Middle frontal gyrus (tissue), 1 donor: Measurements from ENCODE around the gene PDIA2.

Source experiments
- DNase-seq: peaks from one replicate; pipeline ENCODE4 v3.0.0-alpha.2; 2015; ENCODE audit warnings: low spot score; ENCODE audit errors: extremely low spot score

Gene PDIA2

DNA sequence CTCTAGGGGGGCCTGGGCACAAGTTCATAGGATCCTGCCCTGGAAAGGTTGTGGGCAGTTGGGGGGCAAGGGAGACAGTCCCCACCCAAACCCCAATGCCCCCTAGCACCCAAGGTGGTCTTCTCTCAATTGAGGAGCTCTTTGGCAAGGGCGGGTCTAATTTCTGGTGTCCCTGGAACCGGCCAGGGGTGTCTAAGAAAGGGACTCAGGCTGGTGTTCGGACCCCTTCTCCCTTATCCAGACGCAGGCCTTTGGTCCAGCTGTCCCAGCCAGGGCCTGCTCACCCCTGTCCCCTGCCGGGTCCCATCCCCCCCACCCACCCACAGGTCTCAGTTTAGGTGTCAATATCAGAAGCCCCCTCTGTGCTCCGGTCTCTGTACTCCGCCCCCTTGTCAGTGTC is 3.4 kb upstream of the PDIA2 start:
- DNase-seq = no peak

DNA sequence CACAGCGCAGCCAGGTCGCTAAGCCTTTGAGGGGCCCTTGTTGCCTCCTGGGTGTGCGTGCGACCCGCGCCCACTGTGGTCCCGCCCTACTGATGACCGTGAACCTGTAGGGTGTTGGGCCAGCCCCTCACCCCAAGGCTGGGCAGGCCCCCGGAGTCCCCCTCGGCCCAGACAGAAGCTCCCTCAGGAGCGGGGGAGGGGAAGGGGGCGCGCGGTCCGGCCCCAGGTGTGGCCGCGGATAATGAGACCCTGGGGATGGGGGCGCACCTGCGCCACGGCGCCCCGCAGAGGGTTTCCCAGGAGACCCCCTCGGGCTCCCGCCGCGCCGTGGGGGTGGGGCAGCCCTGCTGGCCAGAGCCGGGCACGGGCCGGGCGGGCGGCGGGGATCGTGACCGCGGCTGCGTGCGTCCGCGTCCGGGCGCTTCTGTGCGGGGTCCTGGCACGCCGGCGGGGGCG is 2.9 kb upstream of the PDIA2 start:
- no peak for DNase-seq

DNA sequence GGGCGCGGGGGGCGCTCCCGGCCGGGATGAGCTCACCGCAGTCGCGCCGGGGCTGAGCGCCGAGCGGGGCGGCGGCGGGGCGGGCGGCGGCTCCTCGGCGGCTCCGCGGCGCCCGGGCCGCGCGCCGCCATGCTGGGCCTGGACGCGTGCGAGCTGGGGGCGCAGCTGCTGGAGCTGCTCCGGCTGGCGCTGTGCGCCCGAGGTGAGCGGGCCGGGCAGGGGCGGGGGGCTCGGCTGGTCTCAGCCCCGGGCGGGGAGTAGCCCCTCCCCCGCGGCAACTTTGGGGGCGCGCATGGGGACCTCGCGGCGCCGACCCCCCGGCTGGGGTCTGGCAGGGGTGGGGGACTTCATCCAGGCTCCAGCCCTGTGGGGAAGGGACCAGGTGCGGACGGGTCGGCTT is 2.4 kb upstream of the PDIA2 start, which contains the start of gene ARHGDIG:
ARHGDIG (plus strand) TSS at position 40 of the 400 bp plus-strand sequence; CDS start at position 130, 90 bp downstream.
- DNase-seq = no peak

DNA sequence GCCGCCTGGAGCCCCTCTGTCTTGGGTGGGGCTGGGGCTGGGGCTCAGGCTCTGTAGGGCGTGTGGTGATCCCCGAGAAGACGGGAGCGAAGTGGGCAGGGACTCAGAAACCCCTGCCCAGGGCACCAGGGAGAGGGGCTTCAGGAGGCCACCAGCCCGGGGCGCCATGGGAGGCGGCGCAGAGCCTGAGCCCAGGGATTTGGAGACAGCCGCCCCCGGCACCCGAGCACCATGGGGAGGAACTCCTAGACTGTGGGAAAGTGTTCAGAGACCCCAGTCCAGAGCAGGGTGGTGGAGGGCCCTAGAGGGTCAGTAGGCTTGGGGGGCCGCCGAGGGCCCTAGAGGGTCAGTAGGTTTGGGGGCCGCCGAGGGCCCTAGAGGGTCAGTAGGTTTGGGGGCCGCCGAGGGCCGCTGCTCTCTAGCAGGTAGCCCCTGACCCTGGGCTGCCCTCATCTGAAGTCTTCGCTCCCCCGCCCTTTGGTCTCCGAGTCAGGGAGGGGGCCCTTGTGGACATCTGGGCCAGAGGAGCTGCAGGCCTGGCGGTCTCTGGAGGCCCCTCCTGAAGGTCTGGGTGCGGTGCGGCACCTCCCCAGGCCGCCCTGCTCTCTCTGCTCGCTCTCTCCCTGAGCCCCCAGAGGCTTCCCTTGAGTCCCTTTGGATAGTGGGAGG is 1.8 kb upstream of the PDIA2 start:
- DNase-seq = no peak

DNA sequence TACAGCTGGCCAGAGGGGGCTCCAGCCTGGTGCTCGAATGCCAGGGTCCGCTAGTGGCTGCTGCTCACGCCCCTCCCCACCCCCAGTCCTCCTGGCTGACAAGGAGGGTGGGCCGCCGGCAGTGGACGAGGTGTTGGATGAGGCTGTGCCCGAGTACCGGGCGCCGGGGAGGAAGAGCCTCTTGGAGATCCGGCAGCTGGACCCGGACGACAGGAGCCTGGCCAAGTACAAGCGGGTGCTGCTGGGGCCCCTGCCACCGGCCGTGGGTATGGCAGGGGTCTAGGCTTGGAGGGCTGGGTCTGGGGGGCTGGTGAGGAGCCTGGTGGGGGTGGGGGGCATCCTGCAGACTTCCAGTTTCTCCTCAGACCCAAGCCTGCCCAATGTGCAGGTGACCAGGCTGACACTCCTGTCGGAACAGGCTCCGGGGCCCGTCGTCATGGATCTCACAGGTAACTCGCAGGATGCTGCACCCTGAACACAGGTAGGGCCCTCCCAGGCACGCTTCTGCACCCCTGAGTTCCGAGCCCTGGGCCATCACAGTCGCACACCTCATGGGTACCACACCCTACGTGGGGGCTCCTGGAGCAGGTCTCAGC is 1.2 kb upstream of the PDIA2 start:
- no peak for DNase-seq

DNA sequence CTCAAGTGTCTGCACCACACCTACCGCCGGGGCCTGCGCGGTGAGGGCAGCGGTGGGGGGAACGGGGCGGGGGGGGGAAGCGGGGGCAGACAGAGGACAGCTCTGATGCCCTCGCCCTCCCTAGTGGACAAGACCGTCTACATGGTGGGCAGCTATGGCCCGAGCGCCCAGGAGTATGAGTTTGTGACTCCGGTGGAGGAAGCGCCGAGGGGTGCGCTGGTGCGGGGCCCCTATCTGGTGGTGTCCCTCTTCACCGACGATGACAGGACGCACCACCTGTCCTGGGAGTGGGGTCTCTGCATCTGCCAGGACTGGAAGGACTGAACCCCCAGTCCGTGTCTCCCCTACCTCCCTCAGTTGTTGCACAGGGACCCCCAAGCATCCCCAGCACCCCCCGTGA is 473 bp upstream of the PDIA2 start:
- DNase-seq = no peak

DNA sequence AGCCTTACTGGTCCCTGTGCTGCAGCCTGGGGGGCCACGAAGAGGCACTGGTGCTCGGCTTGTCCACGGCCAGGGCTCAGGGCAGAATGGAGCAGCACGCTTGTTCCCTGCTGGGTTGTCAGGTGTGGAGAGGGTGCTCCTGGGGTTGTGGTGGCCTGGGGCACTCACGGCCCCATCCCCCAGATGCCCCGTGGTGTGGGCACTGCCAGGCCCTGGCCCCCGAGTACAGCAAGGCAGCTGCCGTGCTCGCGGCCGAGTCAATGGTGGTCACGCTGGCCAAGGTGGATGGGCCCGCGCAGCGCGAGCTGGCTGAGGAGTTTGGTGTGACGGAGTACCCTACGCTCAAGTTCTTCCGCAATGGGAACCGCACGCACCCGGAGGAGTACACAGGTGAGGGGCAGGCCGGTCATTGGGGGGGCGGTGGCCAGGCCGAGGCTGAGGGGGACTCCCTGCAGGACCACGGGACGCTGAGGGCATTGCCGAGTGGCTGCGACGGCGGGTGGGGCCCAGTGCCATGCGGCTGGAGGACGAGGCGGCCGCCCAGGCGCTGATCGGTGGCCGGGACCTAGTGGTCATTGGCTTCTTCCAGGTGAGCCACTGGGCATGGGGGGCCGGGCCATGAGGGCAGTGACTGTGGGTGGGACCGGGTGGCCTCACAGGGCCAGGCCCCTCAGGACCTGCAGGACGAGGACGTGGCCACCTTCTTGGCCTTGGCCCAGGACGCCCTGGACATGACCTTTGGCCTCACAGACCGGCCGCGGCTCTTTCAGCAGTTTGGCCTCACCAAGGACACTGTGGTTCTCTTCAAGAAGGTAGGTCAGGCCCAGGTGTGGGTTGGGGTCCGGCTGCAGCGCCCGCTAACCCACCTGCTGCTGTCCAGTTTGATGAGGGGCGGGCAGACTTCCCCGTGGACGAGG is 1.5 kb downstream of the PDIA2 start:
- DNase-seq = no peak

DNA sequence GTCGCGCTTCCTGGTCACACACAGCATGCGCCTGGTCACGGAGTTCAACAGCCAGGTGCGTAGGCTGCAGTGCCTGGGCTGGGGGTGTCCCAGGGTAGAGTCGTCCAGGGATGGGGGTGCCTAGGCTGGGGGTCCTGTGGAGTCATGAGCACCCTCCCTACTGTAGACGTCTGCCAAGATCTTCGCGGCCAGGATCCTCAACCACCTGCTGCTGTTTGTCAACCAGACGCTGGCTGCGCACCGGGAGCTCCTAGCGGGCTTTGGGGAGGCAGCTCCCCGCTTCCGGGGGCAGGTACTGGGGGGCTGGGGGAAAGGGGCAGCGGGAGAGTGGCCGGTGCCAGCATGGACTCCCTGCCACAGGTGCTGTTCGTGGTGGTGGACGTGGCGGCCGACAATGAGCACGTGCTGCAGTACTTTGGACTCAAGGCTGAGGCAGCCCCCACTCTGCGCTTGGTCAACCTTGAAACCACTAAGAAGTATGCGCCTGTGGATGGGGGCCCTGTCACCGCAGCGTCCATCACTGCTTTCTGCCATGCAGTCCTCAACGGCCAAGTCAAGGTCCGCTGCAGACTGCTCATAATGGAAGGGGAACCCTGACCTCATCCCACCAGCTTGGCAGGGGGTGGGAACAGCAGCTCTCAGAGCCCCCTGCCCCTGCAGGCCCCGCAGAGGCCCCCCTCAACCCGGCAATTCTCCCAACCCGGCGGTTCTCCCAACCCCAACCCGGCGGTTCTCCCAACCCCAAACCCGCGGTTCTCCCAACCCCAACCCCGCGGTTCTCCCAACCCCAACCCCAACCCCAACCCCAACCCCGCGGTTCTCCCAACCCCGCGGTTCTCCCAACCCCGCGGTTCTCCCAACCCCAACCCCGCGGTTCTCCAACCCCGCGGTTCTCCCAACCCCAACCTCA is 2.4 kb downstream of the PDIA2 start:
- no peak for DNase-seq

DNA sequence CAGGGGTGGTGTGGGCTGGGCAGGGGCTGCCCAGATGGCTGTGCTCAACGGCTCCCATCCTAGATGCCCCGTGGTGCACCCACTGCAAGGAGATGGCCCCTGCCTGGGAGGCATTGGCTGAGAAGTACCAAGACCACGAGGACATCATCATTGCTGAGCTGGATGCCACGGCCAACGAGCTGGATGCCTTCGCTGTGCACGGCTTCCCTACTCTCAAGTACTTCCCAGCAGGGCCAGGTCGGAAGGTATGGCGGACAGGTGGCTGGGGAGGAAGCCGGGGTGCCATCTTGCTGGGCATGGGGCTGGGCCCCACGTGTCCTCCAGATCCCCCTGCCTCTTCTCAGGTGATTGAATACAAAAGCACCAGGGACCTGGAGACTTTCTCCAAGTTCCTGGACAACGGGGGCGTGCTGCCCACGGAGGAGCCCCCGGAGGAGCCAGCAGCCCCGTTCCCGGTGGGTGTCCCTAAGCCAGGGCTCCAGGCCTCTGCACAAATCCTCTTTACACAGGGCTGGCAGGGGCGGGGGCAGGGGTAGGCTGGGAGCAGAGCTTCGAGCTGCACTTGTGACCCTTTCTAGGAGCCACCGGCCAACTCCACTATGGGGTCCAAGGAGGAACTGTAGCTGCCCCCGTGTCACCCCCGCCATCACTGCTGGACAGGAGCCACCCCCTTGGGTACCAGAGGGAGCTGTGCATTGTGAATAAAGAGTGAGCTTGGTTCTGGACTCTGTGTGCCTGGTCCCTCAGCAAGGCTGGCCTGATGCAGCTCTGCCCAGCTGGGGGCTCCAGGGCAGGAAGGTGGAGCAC is 3.7 kb downstream of the PDIA2 start:
- DNase-seq = no peak

DNA sequence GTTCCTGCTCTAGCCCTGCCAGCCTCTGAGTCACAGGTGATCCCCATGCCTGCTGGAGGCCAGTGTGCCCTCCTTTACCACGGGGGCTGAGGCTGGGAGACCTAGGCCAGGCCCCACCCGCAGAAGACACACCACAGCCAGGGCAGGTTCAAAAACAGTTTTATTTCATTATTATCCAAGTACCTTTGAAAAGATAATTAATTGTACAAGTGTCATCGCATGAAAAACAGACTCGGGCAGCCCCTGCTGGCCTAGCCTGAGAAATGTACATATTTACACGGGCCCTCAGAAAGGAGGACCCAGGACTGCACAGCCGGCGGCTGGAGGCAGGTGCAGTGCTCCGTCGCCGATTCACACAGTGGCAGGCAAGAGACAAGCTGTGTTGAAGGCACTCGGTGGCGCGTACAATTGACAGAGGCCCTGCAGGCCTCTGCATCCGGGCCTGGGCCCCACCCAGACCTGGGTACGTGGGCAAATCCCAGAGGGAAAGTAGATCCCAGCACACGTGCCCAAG is 4.4 kb downstream of the PDIA2 start:
- DNase-seq = no peak

DNA sequence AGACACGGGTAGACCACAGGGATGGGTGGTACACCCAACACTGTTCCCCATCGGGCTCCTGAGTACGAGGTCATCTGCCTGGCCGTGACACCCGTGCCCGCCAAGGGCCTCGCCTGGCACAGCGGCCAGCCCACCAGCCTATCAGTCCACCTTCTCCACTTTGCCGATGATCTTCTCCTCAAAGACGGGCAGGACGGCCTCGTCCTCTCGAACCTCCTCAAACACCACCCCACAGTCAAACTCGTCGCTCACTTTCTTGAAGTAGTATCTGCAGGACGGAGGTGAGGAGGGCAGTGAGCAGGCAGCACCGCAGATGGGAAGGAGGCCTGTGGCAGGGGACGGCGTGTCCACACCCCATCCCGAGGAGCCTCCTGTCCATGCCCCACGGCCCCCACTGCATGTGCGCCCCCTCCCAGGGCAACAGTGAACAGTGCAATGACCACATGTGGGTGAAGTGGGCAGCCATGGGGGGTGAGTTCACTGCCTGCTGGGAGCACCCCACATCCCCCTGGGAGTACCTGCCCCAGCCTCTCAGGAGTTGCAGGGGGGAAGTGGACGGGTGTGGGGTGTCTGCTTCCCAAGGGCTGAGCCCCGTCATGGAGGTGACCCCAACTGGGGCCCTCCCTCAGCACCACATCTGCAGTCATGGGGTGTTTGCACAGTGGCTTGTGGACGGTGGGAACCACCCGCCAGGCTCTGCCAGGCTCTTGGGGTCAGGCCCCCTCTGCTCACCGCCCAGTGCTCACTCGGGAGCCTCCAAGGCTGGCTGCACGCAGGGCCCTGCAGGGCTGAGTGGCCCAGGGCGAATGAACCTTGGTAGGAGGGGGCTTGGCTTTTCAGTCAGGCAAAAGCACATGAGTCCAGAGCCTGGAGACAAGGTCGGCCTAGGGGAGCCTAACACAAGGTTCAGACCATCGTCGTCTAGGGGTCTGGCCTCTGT is 5.3 kb downstream of the PDIA2 start:
- DNase-seq = no peak

DNA sequence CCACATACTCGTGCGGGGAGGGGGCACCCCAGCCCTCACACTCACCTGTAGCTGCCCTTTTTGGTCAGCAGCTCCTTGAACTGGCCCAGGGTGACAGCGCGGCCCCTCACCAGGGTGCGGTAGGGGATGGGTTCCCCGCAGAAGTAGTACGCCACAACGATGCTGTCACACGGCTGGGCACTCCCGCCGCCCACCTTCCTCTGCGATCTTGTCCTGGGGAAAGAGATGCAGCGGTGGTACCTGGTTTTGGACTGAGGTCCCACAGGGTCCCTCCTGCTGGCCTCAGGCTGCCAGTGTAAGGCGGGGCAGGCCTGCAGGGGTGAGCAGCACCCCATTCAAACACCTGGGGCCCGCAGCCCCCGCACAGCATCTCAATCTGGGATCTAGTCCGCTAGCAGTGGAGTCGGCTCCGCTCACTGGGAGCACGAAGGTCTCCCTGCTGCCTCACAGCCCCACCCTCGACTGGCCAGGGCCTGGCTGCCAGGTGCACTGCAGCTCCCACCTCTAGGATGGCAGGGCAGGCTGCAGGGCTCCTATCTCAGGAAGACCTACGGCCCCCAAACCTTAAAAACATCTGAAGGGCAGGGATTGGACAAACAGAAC is 6.5 kb downstream of the PDIA2 start:
- DNase-seq = no peak

DNA sequence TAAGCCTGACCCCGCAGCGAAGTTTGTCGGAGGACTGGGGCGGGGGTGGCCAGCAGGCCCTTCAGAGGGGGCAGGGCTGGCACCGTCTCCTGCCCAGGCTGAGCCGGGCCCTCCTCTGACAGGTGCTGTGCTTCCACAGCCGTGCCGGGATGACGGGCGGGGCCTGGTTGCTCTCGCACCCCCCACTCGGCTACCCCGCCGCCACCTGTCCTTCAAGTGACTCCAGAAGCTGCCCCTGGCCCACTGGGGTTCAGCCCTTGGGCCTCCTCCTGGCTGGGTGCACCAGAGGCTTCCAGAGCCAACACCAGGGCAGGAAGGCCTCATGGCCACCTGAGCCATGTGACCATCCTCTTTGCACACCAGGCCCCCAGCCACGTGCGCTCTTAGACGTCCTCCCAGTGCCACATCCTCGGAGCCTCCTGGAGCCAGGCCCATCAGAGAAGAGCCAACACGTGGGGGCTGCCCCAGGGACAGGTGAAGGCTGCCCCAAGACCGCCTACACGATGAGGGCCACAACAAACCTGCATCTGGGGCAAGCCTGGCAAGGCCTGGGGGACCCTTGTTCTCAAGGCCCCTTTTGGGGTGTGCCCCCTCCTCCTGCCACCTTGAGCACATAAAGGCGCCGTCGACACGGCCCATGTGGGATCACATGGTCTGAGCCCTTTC is 7.2 kb downstream of the PDIA2 start:
- DNase-seq = no peak

DNA sequence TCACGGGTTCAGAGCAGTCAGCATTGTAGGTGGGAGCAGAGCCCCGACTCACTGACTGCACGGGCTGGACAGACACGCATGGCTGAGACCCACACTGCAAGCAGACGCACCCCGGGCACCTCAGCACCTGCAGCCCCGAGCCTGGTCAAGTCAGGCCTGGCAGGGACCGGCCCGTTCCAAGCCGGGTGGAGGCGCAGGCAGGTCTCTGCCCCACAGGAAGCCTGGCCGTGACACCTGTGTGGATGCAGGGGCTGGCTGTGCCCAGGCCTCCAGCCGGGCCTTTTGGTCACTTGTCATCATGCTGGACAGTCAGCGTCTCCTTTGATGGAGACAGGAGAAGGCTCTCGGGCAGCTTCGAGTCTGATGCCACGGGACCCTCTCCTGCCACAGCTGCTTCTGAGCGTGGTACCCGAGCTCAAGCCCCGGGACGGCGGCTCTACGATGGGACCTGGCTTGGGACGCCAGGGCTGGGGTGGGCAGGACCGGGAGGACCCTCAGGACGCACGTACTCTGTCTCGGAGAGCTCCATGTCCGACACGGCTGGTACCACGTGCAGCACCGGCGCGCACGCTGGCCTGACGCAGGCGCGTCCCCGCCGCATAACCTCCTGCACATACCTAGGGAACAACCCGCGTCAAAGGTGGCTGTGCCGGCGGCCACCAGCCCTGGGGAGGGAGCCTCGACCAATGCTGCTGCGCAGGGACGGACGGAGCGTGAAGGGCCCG is 7.9 kb downstream of the PDIA2 start:
- DNase-seq = no peak

DNA sequence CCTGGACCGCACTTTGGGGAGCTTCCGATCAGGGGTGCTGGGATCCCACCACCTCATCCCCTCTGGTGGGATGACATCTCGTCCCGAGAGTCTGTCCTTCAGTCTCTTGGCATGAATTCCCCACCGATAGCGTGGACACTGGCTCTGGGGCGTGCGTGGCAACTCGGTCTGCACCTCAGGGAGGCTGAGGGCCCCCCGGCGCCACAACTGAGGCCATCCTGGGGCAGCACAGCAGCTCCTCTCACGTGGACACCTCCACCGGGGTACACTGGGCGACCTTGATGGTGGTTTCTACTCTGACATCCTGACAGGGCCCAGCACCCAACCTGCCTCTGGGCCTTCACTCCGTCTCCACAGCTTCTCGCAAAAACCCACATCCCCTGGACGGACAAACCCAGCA is 8.6 kb downstream of the PDIA2 start:
- no peak for DNase-seq

DNA sequence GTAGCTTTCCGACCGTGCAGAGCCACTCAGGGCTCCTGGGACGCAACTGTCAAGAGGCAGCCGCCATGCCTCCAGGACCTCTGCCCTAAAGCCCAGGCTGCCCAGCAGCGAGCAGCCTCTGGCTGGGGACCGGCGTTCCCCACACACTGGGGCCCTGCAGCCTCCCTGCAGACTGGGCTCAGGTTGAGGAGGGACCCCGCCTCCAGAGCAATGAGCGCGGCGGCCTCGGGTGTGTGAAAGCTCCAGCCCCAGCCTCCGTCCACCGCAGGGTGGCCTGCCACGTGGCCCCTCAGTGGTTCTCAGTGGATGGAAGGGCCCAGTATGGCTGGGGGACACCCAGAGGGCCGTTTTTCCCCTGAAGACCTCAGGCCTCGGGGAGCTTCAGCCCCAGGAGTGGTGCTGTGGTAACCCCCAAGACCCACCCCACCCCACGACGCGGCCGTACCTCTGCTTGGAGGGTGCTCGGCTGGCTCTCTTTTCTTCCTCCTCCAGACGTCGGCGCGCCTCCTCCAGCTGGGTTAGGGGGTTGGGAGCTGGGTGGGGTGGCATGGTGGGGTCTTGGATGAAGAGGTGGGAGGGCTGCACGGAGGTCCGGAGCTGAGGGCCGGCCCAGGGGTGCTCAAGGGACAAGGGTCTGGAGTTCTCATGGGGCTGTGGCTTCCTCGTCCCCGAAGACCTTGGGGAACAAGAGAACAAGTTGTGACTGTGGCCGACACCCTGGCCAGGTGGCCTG is 10.2 kb downstream of the PDIA2 start:
- no peak for DNase-seq

DNA sequence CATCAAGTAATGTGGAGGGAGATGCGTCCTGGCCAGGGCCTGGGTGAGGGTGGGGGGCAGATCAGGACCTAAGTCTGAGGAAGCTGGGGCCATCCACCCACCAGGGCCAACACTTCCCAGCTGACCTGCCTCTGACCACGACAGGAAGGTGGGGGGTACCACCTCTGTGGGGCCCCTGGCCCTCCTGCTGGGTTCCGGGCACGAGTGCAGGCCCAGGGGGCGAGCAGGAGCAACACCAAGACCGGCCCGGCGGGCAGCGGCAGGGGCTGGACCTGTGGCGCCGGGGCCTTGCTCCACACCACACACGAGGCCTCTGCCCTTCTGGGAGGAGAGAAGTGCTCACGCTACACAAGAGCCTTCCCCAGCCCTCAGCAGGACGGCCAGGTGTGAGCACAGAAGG is 13.3 kb downstream of the PDIA2 start:
- DNase-seq = no peak
